Esophagus squamous epithelium (tissue), 5 donors: Measurements from ENCODE around the gene TMEM176B. TPM values are rescaled to one million over a fixed set of nuclear protein-coding genes. Genes with fewer than 3 reads are reported as not detected.
"Not testable (repeated sequence)": the region's sequence is repeated elsewhere in the genome, so short reads cannot be mapped to it uniquely, and the experiment has no call there.

ENCODE experiments used
- DNase-seq: peaks from one replicate; lab custom pipeline; 2025; lab: John Stamatoyannopoulos, UW
- H3K27ac ChIP-seq, 4 donors: fragments of 200-600 bp; sonication (generic); one replicate each; pipeline ENCODE4 v1.5.1; 2016 to 2019; ENCODE audit warnings: mild to moderate bottlenecking in 1 of 4
- H3K27me3 ChIP-seq, 4 donors: fragments of 200-600 bp; sonication (generic); 1 replicate in 3 of 4; 2 replicates in 1 of 4; pipeline versions ENCODE4 v1.5.1 to v1.6.0; 2017 to 2021; ENCODE audit warnings: antibody characterized with exemption in 1 of 4
- H3K36me3 ChIP-seq, 3 donors: fragments of 200-600 bp; sonication (generic); one replicate each; pipeline ENCODE4 v1.5.1; 2016 to 2019
- H3K4me1 ChIP-seq, 3 donors: fragments of 200-600 bp; sonication (generic); one replicate each; pipeline ENCODE4 v1.5.1; 2017 to 2019
- H3K4me3 ChIP-seq, 4 donors: fragments of 200-600 bp; sonication (generic); 1 replicate in 3 of 4; 2 replicates in 1 of 4; pipeline ENCODE4 v1.5.1; 2016 to 2019; ENCODE audit warnings: mild to moderate bottlenecking in 2 of 4, moderate library complexity in 1 of 4
- H3K9me3 ChIP-seq, 3 donors: fragments of 200-600 bp; sonication (generic); one replicate each; pipeline ENCODE4 v1.5.1; 2016 to 2019
- POLR2A ChIP-seq, 4 donors: fragments of 450-650 bp; IDR thresholded peaks; one replicate each; pipeline ENCODE4 v1.6.1; 2017; ENCODE audit warnings: antibody characterized with exemption in 4 of 4, mild to moderate bottlenecking in 4 of 4, moderate library complexity in 3 of 4
- WGBS, 2 donors: methylation state at CpG; one replicate each; pipeline ENCODE4 v1.1.5; 2018; 5-methylcytosine and 5-hydroxymethylcytosine counted together
- intact Hi-C: fragments of 100-400 bp; cut with DNase I; formaldehyde crosslinking; loops from one replicate; pipeline ENCODE4 v1.15.0; 2022
- total RNA-seq, 4 donors: library from RNA; depleted of rRNA; stranded (reverse); fragments of >200 nt; gene quantifications; one replicate each; pipeline ENCODE4 v1.1.0, GENCODE V29; 2016
- TF ChIP-seq, protein P1 (sequence below), 6 experiments: fragments of 450-650 bp in 4 of 6; fragments of 200-600 bp in 2 of 6; sonication (generic) in 2 of 6; IDR thresholded peaks; one replicate each; pipeline ENCODE4 v1.5.1; 2016 to 2019; ENCODE audit warnings: antibody characterized with exemption in 6 of 6, mild to moderate bottlenecking in 4 of 6, moderate library complexity in 4 of 6
- donor health status: DM: yes; HTN: yes; CAD: no.

The TMEM176B gene
- total RNA-seq, 4 donors from 2014 or later, result 3.3 to 54.9 (median 12.4) TPM

DNA sequence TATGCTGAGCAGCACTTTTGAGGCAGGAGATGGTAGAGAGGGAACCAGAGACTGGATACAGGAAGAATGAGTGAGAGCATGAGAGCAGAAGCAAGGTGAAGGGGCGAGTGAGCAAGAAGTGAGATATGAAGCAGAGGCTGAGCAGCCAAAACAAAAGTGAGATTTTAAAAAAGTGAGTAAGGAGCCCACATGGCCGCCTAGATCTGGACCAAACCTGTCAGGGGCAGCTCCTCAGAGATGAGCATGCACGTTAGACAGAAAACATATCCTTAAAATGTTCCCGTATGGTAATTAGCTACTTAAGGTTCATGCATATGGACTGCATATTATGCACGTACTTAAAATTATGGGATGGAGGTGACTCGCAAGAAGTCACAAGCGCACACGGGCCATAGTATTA lies 22.9 kb upstream of the TMEM176B start:
- DNase-seq, result no peak
- Histone ChIP-seq H3K4me3 (no peak overlapping the region), H3K9me3 (no peaks in the 10 kb centered on the region), H3K4me1 (no peaks in the 10 kb centered on the region), H3K36me3 (no peaks in the 10 kb centered on the region), H3K27ac (no peak overlapping the region), H3K27me3 (no peaks in the 10 kb centered on the region)
- no peak for TF ChIP-seq POLR2A (IDR thresholded peaks at IDR 0.05)
- TF ChIP-seq, protein P1, sequence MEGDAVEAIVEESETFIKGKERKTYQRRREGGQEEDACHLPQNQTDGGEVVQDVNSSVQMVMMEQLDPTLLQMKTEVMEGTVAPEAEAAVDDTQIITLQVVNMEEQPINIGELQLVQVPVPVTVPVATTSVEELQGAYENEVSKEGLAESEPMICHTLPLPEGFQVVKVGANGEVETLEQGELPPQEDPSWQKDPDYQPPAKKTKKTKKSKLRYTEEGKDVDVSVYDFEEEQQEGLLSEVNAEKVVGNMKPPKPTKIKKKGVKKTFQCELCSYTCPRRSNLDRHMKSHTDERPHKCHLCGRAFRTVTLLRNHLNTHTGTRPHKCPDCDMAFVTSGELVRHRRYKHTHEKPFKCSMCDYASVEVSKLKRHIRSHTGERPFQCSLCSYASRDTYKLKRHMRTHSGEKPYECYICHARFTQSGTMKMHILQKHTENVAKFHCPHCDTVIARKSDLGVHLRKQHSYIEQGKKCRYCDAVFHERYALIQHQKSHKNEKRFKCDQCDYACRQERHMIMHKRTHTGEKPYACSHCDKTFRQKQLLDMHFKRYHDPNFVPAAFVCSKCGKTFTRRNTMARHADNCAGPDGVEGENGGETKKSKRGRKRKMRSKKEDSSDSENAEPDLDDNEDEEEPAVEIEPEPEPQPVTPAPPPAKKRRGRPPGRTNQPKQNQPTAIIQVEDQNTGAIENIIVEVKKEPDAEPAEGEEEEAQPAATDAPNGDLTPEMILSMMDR (IDR thresholded peaks at IDR 0.05), result no peak
- intact Hi-C loops, result no loop called here
- WGBS, 2 donors, result 83% methylated on average over 8 of the region's 8 CpGs

DNA sequence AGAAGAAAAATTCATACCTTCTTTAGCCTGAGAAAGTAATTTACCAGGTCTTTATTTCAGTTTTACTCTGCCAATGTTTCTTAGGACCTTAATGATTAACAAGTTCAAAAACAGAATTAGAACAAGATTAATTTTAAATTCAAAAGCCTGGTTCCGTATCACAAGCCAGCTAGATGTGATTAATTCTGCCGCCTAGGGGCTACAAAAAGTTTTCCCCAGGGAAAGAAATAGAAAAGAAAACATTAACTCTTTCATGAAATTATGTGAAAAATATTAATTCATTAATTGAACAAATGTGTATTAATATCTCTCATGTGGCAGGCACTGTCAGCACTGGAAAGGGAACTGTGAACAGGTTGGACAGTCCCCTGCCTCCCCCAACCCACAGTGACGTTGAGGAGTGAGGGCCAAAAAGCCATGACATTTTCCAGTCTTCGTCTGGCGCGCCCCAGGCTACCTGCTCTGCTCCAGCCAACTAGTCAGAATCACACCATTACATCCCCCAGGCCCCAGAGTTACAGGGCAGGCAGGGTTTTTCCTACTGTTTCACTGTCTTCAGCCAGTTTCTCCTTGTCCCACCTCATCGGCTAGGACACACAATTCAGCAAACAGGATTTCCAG lies 20.5 kb upstream of the TMEM176B start:
- Histone ChIP-seq H3K4me3 (no peak overlapping the region), H3K27me3 (peaks cover 0 to 5% (median 0%) of the 10 kb centered on the region in 4 donors), H3K4me1 (no peaks in the 10 kb centered on the region), H3K9me3 (peaks cover 0 to 10% (median 4%) of the 10 kb centered on the region in 3 donors), H3K27ac (peak overlapping the region in 1 of 4 donors; percentile 19), H3K36me3 (no peaks in the 10 kb centered on the region)
- intact Hi-C loops, result no loop called here
- no peak for DNase-seq
- no peak for TF ChIP-seq POLR2A (IDR thresholded peaks at IDR 0.05)
- TF ChIP-seq, protein P1 (IDR thresholded peaks at IDR 0.05), result no peak
- WGBS, 2 donors, result 58 to 74% methylated on average over 7 of the region's 7 CpGs

DNA sequence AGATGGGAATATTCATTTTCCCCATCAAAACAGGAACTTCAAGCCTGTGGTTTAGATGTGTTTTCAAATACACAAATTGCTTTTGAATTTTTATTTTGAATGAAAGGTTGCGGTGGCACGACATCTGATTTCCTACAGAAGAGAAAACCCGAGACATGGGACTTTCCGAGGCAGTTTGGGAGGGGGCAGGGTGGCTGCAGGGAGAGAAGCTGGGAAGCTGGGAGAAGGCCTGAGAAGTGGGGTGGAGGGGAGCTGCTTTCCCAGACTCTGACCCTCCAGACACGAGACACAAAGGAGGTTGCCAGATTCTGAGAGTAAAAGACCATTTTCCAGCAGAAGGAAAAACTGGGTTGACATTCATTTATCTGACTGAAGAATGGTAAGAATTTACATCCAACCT lies 20.0 kb upstream of the TMEM176B start:
- H3K4me1 ChIP-seq, result no peaks in the 10 kb centered on the region
- no peak for DNase-seq
- no peaks in the 10 kb centered on the region for H3K36me3 ChIP-seq
- no peak overlapping the region for H3K27ac ChIP-seq
- H3K4me3 ChIP-seq, result no peak overlapping the region
- no peak for TF ChIP-seq POLR2A (IDR thresholded peaks at IDR 0.05)
- TF ChIP-seq, protein P1 (IDR thresholded peaks at IDR 0.05), result no peak
- 44 to 48% methylated on average over 5 of the region's 5 CpGs for WGBS, 2 donors
- H3K27me3 ChIP-seq, result peaks cover 0 to 5% (median 0%) of the 10 kb centered on the region in 4 donors
- H3K9me3 ChIP-seq, result peaks cover 0 to 15% (median 4%) of the 10 kb centered on the region in 3 donors
- intact Hi-C loops, result no loop called here

DNA sequence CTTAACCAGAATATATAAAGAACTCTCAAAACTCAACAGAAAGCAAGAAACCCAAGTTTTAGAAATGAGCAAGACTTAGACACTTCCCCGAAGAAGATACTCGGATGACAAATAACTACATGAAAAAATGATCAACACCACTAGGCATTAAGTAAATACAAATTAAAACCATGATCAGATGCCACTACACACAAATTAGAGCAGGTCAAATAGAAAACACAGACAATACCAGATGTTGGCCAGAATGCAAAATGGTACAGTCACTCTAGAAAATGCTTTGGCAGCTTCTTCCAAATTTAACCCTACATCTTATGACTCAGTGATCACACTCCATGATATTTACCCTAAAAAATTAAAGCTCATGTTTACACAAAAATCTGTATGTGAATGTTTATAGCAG lies 18.8 kb upstream of the TMEM176B start:
- no peak for TF ChIP-seq POLR2A (IDR thresholded peaks at IDR 0.05)
- TF ChIP-seq, protein P1 (IDR thresholded peaks at IDR 0.05), result no peak
- no peak for DNase-seq
- H3K9me3 ChIP-seq, result peaks cover 0 to 20% (median 4%) of the 10 kb centered on the region in 3 donors
- peaks cover 0 to 5% (median 0%) of the 10 kb centered on the region in 4 donors for H3K27me3 ChIP-seq
- no peaks in the 10 kb centered on the region for H3K36me3 ChIP-seq
- no peak overlapping the region for H3K27ac ChIP-seq
- intact Hi-C loops, result no loop called here
- 71 to 81% methylated on average over 2 of the region's 2 CpGs for WGBS, 2 donors
- H3K4me1 ChIP-seq, result no peaks in the 10 kb centered on the region
- no peak overlapping the region for H3K4me3 ChIP-seq

DNA sequence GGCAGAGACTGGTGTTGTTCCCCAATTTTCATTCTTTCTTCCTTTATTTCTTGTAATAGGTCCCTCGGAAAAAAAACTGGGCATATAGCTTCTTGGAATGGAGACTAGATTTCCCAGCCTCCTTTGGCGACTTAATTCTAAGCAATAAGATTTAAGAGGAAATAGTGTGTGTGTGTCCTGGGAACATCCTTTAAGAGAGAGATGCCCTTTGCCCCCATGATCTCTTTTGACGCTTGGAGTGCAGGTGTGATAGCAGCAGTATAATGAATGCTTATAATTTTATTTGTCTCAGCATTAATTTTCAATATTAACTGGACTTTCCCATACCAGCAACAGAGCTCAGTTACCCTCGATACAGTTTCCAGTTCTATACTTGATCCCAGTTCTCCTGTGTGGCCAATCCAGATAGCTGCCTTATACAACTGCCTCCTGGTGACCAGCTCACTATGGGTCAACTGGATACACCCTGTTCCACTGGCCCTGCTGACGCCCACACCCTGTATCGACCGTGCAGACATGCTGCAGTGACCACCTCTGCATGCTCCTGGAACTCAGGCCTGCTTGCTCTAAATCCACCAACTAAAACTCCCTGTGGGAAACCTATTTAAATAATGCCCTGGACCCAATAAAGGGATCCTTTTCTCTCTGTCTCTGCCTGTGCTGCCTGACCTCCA lies 14.3 kb upstream of the TMEM176B start:
- TF ChIP-seq, protein P1 (IDR thresholded peaks at IDR 0.05), result no peak
- TF ChIP-seq POLR2A (IDR thresholded peaks at IDR 0.05), result no peak

DNA sequence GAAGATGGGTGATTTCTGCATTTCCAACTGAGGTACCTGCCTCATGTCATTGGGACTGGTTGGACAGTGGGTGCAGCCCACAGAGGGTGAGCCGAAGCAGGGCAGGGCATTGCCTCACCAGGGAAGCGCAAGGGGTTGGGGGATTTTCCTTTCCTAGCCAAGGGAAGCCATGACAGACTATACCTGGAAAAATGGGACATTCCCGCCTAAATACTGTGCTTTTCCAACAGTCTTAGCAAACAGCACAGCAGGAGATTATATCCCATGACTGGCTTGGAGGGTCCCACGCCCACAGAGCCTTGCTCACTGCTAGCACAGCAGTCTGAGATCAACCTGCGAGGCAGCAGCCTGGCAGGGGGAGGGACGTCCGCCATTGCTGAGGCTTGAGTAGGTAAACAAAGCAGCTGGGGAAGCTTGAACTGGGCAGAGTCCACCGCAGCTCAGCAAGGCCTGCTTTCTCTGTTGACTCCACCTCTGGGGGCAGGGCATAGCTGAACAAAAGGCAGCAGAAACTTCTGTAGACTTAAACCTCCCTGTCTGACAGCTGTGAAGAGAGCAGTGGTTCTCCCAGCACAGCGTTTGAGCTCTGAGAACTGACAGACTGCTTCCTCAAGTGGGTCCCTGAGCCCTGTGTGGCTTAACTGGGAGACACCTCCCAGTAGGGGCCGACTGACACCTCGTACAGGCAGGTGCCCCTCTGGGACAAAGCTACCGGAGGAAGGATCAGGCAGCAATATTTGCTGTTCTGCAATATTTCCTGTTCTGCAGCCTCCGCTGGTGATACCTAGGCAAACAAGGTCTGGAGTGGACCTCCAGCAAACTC lies 7.7 kb upstream of the TMEM176B start:
- intact Hi-C loops, DNase-seq, H3K4me1 ChIP-seq, H3K27ac ChIP-seq, H3K4me3 ChIP-seq: not testable (repeated sequence)
- H3K36me3 ChIP-seq, result peaks cover 0 to 30% (median 0%) of the 10 kb centered on the region in 3 donors
- WGBS, 2 donors, result 46 to 56% methylated on average over 3 to 4 of the region's 13 CpGs
- peaks cover 0 to 22% (median 0%) of the 10 kb centered on the region in 4 donors for H3K27me3 ChIP-seq
- H3K9me3 ChIP-seq, result peaks cover 0 to 14% (median 0%) of the 10 kb centered on the region in 3 donors

More for the DNA sequence above, 14.3 kb upstream of the TMEM176B start:
- Histone ChIP-seq H3K27me3 (peaks cover 0 to 5% (median 0%) of the 10 kb centered on the region in 4 donors), H3K4me1 (no peaks in the 10 kb centered on the region), H3K4me3 (no peak overlapping the region), H3K9me3 (peaks cover 0 to 20% (median 4%) of the 10 kb centered on the region in 3 donors), H3K27ac (no peak overlapping the region), H3K36me3 (no peaks in the 10 kb centered on the region)
- 72 to 91% methylated on average over 7 of the region's 7 CpGs for WGBS, 2 donors
- DNase-seq, result no peak
- intact Hi-C loops, result no loop called here
